Activated CD4-positive, alpha-beta T cell treated with anti-CD3 and anti-CD28 coated beads for 4 hours (primary cell): ENCODE data around the gene CHAF1A.
A peak's percentile ranks its signal among the peaks of the same experiment; 100 is the strongest.

ENCODE experiments used
- DNase-seq, 2 donors: peaks; one replicate each; pipeline ENCODE4 v3.0.0-alpha.2; 2020

The CHAF1A gene

GRCh38 chr19:4402171-4403004, at the start of gene CHAF1A:
TSS of gene CHAF1A (plus strand) at chr19:4402640. CDS start at chr19:4402763, 123 bp downstream.
- peak; percentile 98 to 99 for DNase-seq

GRCh38 chr19:4352701-4353121, 49.7 kb upstream of the CHAF1A start:
- DNase-seq, result peak; percentile 59 to 60

DNA sequence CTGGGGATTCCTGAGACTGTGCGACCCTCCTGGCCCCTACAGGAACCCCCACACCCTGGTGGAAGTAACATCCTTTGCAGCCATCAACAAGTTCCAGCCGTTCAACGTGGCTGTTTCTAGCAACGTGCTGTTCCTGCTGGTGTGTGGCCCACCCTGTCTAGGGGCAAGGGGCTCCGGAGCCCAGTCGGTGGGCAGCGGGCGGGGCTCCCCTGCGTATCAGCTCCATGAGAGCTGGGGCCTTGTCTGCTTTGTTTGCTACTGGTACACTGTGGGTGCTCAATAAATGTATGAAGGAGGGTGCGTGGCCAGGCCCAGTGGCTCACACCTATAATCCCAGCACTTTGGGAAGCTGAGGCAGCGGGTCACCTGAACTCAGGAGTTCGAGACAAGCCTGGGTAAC, 48.2 kb upstream of the CHAF1A start:
- no peak for DNase-seq

DNA sequence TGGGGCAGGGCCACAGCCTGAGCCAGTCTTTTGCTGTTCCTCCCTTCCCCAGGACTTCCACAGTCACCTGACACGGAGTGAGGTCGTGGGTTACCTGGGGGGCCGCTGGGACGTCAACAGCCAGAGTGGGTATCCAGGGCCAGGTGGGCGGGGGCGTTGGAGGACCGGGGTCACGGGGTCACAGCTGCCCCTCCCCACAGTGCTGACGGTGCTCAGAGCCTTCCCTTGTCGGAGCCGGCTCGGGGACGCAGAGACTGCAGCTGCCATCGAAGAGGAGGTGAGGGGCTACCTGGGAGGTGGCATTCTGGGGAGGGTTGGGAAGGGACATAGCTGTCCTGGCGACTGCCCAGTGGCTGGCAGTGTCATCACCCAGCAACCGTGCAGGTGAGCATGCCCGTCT, 47.5 kb upstream of the CHAF1A start:
- DNase-seq, result no peak

DNA sequence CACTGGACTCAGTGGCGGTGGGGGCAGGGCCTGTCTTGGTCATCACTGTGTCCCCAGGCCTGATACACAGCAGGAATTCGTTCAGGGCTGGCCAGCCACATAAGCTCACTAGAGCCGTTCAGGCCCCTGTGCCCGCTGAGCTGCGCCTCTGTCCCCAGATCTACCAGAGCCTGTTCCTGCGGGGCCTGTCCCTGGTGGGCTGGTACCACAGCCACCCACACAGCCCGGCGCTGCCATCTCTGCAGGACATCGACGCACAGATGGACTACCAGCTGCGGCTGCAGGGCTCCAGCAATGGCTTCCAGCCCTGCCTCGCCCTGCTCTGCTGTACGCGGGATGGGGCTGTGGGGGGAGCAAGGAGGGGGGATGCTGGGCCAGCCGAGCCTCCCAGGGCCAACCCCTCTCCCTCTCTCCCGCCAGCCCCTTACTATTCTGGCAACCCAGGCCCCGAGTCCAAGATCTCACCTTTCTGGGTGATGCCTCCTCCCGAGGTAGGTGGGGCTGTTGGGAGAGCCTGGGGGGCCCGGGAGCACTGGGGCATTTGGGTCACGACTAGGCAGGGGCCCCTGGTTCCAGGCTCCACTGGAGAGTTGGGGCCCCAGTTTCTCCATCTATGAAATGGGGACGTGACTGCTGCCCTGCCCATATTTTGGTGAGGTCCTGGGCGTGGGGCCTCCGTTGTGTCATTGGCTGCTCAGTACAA, 45.2 kb upstream of the CHAF1A start:
- DNase-seq, result no peak

- DNase-seq, result no peak
Measured at GRCh38 chr19:4357921-4358326, 44.5 kb upstream of the CHAF1A start.

- no peak for DNase-seq
Measured at GRCh38 chr19:4358709-4359626, 43.5 kb upstream of the CHAF1A start.

GRCh38 chr19:4359627-4360000, 42.8 kb upstream of the CHAF1A start:
- no peak for DNase-seq

- no peak for DNase-seq
Measured at GRCh38 chr19:4360081-4360569, 42.3 kb upstream of the CHAF1A start.

- DNase-seq, result no peak
Measured at GRCh38 chr19:4360641-4361151, 41.7 kb upstream of the CHAF1A start.

DNA sequence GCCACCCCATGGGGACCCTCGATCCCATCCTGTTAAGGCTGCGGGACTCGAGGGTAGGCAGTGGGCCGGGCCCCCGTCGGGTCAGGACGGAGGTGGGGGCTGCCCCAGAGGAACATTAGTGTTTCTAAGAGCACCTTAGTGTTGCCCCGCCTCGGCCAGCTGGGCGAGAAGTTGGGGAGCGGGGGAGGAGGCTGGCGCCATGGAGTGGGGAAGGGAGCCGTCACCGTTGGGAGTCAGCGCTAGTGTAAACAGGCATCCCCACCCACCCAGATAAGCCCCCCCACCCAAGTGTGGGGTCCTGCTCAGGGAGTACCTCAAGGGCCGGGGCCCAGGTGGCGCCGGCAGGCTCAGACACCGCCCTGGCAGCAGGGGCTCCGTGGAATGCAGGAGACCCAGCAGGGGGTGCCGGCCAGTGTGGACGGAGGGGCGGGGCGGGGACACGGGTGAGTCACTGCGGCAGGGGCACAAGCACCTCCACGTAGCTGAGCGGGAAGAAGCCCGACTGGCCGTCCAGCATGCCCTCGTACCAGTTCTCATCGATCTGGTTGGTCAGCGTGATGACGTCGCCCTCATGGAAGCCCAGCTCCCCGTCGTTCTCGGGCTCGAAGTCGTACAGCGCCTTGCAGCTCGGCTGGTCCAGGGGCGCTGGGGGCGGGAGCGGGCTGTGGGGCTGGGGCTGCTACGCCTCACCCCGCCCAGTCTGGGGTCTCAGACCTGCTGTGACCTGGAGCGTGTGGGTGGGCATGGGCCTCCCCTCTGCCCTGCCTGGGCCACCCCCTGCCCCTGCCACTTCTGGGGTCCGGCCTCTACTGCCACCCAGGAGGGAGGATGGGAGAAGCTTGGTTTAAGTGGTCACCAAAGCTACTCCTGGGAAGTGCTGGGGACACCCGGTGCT, 41.0 kb upstream of the CHAF1A start:
- DNase-seq, result no peak

DNA sequence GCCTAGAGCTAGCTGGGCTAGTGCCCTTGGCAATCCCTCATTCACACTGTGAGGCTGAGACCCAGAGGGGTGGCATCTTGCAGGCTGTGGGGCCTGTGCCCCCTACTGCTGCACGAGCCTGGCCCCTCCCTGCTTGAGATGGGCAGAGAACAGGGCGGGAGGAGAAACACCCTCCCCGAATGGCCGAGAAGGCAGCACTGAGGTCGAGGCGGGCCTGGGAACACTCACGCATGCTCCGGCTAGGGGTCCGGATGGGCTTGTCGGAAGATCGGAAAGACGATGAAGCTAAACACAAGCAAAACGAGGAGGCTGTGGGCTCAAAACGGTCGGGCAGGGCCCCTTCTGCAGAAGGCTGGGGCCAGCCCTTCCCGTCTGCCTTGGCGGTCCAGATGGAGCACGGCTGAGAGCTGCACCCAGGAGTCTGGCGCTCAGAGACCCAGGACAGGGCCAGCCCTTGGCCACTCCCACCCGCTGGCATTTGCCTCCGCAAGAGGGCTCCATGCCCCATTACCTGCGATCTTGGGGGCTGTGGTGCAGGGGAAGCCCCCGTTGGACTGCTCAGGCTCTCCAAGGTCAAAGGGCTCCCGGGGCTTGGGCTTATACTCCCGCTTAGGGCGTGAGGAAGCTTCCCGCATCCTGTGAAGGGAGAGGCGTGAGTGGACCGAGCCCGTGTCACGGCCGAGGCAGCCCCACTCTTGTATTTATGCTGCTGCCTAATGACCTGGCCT, 40.2 kb upstream of the CHAF1A start:
- DNase-seq, result no peak

DNA sequence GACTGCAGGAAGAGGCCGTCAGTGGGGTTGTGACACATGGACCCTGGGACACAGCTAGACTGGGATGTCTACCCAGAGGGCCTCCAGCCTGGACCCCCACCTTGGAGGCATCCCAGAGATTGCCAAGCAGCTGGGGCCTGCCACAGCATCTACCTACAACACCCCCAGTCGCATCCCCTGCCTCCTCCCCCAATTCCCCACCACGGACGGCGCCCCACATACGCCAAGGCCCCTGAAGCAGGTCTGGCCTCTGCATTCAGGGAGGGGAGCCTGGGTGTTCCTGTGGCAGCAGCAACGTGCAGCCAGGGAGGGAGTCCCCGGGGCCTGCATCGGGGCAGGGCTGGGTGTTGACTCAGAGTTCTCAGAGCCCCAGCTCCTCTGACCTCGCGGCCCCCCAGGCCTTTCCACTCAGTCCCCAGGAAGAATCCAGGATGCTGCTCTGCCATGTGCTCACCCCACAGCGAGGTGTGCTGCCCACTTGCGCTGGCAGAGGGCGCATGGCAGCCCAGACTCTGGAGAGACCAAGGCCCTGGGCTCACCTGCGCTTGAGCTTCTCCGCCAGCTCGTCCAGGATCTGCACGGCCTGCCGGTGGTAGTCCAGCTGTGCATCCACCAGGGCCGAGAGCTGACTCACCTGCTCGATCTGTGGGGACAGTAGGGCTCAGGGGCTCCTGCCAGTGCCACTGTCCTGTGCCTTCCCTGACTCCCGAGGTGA, 39.5 kb upstream of the CHAF1A start:
- no peak for DNase-seq

- DNase-seq, result no peak
Measured at GRCh38 chr19:4363571-4364304, 38.7 kb upstream of the CHAF1A start.

DNA sequence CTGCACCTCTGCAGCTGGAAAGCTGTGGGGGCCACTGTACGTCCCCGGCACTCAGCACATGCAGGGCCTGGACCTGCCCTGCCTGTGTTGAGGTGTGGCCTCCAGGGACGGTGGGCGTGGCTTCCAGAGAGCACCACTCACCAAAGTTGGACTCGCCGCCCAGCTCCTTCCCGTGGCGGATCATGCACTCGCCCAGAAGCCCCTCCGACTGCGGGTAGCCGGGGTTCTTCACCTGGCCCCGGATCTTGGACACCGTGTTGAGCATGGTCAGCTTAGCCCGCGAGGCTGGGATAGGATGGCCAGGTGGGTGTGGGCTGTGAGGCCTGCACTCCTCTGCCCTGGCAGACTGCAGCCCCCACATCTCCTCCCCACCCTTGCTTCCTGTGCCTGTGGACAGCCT, 37.1 kb upstream of the CHAF1A start:
- no peak for DNase-seq

GRCh38 chr19:4365791-4366665, 36.4 kb upstream of the CHAF1A start:
- DNase-seq, result no peak

DNA sequence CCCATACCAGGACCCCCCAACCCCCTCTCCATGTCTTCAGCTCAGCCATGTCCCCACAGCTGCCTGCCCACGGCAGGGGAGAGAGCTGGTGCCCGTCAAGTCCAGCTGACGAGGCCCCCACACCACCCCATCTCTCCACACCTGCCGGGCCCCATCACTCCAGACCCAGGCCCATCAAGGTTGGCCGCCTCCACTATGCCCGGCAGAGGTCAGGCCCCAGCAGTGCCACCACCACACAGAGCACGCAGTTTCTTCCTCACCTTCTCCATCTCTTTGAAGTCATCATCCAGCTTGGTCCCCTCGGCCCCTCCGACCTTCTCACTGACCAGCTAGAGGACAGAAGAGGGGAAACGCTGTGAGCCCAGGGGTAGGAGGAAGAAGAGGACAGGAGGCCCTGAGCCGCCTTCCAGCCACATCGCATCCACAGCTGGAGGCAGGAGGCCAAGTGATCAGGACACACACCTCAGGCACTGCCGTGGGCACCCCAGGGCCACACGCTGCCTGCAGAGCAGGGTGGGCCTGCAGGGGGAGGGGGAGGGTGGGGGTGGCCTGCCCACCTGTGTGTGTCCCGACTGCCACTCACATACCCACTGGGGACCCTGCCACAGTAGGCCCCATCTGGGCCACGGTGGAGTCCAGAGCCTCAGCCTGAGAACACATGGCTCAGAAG, 35.6 kb upstream of the CHAF1A start:
- no peak for DNase-seq

DNA sequence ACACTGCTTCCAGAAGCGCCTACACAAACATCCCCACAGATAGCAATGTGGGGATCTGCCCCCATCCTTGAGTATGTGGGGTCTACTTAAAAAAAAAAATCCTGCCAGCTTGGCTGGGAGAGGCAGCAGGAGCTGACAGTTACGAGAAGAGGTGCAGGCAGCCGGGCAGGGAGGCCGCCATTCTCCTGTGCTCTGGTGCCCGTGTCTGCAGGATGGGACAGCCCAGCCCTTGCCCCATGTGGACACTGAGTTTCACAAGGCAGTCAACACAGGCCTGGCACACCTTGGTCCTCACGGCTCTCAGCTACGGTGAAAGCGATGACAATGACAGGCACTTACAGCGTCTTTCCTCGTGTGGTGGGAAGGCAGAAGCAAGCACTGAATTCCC, 35.1 kb upstream of the CHAF1A start:
- DNase-seq, result no peak
